Hematopoietic multipotent progenitor cell treated with erythropoietin and hydrocortisone succinate and interleukin-3 and kit ligand, for 4 days (in vitro differentiated cells): ENCODE data around the gene GNL3.

Experiments
- DNase-seq: peaks from one replicate; pipeline ENCODE4 v3.0.0-alpha.2; 2015

GNL3 gene

GRCh38 chr3:52689151-52689550 is 3.3 kb downstream of the GNL3 start:
- no peak for DNase-seq

- no peak for DNase-seq
These were observed 4.7 kb downstream of the GNL3 start for GRCh38 chr3:52690560-52690959.

GRCh38 chr3:52693071-52693470 is 7.2 kb downstream of the GNL3 start:
- no peak for DNase-seq

- DNase-seq, result no peak
These were observed 8.8 kb downstream of the GNL3 start for GRCh38 chr3:52694528-52695189.

- no peak for DNase-seq
These were observed 10.2 kb downstream of the GNL3 start for GRCh38 chr3:52695798-52696671.

- peak; percentile 21 for DNase-seq
These were observed 11.2 kb downstream of the GNL3 start for GRCh38 chr3:52696830-52697631.

GRCh38 chr3:52697632-52697965 is 11.8 kb downstream of the GNL3 start:
- DNase-seq, result no peak

GRCh38 chr3:52703341-52703740 is 17.5 kb downstream of the GNL3 start:
- peak; percentile 83 for DNase-seq

- DNase-seq, result peak; percentile 44
These were observed 19.0 kb downstream of the GNL3 start for GRCh38 chr3:52704611-52705437.

GRCh38 chr3:52705438-52705687 is 19.5 kb downstream of the GNL3 start:
- no peak for DNase-seq

GRCh38 chr3:52705688-52706686 is 20.2 kb downstream of the GNL3 start, which contains the start of the genes GLT8D1 and SPCS1:
TSS of gene GLT8D1 (minus strand) at chr3:52705791. CDS start at chr3:52700460, 5,331 bp downstream.
TSS of gene SPCS1 (plus strand) at chr3:52706106. CDS start at chr3:52706247, 141 bp downstream.
- peak; percentile 96 for DNase-seq

GRCh38 chr3:52707585-52707984 is 21.8 kb downstream of the GNL3 start:
- peak; percentile 41 for DNase-seq

- DNase-seq, result no peak
These were observed 24.7 kb downstream of the GNL3 start for GRCh38 chr3:52710512-52710911.

- DNase-seq, result no peak
These were observed 26.7 kb downstream of the GNL3 start for GRCh38 chr3:52712291-52713212.

- DNase-seq, result no peak
These were observed 28.8 kb downstream of the GNL3 start for GRCh38 chr3:52714335-52715302.

- DNase-seq, result peak; percentile 37
These were observed 30.0 kb downstream of the GNL3 start for GRCh38 chr3:52715714-52716305.

GRCh38 chr3:52719618-52720017 is 33.8 kb downstream of the GNL3 start:
- DNase-seq, result no peak

GRCh38 chr3:52721002-52721729 is 35.3 kb downstream of the GNL3 start:
- DNase-seq, result peak; percentile 86
